NCI-H2107 treated with DMSO at 0.1 percent for 48 hours (cell line): Measurements from ENCODE around the gene R3HDML.
"Not testable (repeated sequence)": the region's sequence is repeated elsewhere in the genome, so short reads cannot be mapped to it uniquely, and the experiment has no call there.

Source experiments
- DNase-seq: peaks from one replicate; lab custom pipeline; 2025; ENCODE audit not compliant: unreplicated experiment; lab: John Stamatoyannopoulos, UW

R3HDML gene

GRCh38 chr20:44336725-44337380 is at the start of gene R3HDML:
Gene R3HDML (plus strand): TSS chr20:44337043. CDS start chr20:44337158, 115 bp downstream.
- DNase-seq: no peak

GRCh38 chr20:44287272-44288097 is 49.4 kb upstream of the R3HDML start:
- DNase-seq: no peak

GRCh38 chr20:44288252-44288651 is 48.6 kb upstream of the R3HDML start:
- no peak for DNase-seq

GRCh38 chr20:44291754-44292153 is 45.1 kb upstream of the R3HDML start:
- no peak for DNase-seq

GRCh38 chr20:44296011-44296410 is 40.8 kb upstream of the R3HDML start:
- peak; percentile 31 for DNase-seq

GRCh38 chr20:44297721-44298120 is 39.1 kb upstream of the R3HDML start:
- no peak for DNase-seq

GRCh38 chr20:44299011-44299535 is 37.8 kb upstream of the R3HDML start:
- not testable (repeated sequence) for DNase-seq

GRCh38 chr20:44301285-44301684 is 35.6 kb upstream of the R3HDML start:
- DNase-seq: no peak

GRCh38 chr20:44302026-44302669 is 34.7 kb upstream of the R3HDML start:
- DNase-seq: no peak

GRCh38 chr20:44302736-44303135 is 34.1 kb upstream of the R3HDML start:
- no peak for DNase-seq

- no peak for DNase-seq
Observed at GRCh38 chr20:44304383-44304782, 32.5 kb upstream of the R3HDML start.

GRCh38 chr20:44306927-44307326 is 29.9 kb upstream of the R3HDML start:
- DNase-seq: no peak

- DNase-seq: no peak
Observed at GRCh38 chr20:44309763-44310663, 26.8 kb upstream of the R3HDML start.

GRCh38 chr20:44310664-44311639 is 25.9 kb upstream of the R3HDML start, which contains the start of gene FITM2:
Gene FITM2 (minus strand): TSS chr20:44311202. CDS start chr20:44311148, 54 bp downstream.
- DNase-seq: peak; percentile 50

GRCh38 chr20:44314870-44315269 is 22.0 kb upstream of the R3HDML start:
- DNase-seq: no peak

- DNase-seq: no peak
Observed at GRCh38 chr20:44319839-44320422, 16.9 kb upstream of the R3HDML start.

GRCh38 chr20:44324343-44324742 is 12.5 kb upstream of the R3HDML start:
- DNase-seq: no peak

- no peak for DNase-seq
Observed at GRCh38 chr20:44326391-44327159, 10.3 kb upstream of the R3HDML start.
